Epithelial cell of esophagus (primary cell): ENCODE data around the gene PCDHGA11.

Experiments used
- DNase-seq: peaks from one replicate; pipeline ENCODE4 v3.0.0; 2010; ENCODE audit warnings: low read depth
- H3K4me3 ChIP-seq: 2 replicates; pipeline ENCODE4 v1.5.1; 2011; ENCODE audit warnings: mild to moderate bottlenecking, low read length, control low read depth
- TF ChIP-seq, protein P1 (sequence below): IDR thresholded peaks from 2 replicates; pipeline ENCODE4 v1.5.1; 2011; ENCODE audit warnings: low read depth, mild to moderate bottlenecking, low read length, control low read depth, inconsistent platforms; ENCODE audit not compliant: insufficient read depth; ENCODE audit errors: missing control alignments

The PCDHGA11 gene

GRCh38 chr5:141383345-141383744 is 37.5 kb upstream of the PCDHGA11 start:
- DNase-seq, result no peak
- TF ChIP-seq, protein P1, sequence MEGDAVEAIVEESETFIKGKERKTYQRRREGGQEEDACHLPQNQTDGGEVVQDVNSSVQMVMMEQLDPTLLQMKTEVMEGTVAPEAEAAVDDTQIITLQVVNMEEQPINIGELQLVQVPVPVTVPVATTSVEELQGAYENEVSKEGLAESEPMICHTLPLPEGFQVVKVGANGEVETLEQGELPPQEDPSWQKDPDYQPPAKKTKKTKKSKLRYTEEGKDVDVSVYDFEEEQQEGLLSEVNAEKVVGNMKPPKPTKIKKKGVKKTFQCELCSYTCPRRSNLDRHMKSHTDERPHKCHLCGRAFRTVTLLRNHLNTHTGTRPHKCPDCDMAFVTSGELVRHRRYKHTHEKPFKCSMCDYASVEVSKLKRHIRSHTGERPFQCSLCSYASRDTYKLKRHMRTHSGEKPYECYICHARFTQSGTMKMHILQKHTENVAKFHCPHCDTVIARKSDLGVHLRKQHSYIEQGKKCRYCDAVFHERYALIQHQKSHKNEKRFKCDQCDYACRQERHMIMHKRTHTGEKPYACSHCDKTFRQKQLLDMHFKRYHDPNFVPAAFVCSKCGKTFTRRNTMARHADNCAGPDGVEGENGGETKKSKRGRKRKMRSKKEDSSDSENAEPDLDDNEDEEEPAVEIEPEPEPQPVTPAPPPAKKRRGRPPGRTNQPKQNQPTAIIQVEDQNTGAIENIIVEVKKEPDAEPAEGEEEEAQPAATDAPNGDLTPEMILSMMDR, result no peak
- H3K4me3 ChIP-seq, result no peak overlapping the region

DNA sequence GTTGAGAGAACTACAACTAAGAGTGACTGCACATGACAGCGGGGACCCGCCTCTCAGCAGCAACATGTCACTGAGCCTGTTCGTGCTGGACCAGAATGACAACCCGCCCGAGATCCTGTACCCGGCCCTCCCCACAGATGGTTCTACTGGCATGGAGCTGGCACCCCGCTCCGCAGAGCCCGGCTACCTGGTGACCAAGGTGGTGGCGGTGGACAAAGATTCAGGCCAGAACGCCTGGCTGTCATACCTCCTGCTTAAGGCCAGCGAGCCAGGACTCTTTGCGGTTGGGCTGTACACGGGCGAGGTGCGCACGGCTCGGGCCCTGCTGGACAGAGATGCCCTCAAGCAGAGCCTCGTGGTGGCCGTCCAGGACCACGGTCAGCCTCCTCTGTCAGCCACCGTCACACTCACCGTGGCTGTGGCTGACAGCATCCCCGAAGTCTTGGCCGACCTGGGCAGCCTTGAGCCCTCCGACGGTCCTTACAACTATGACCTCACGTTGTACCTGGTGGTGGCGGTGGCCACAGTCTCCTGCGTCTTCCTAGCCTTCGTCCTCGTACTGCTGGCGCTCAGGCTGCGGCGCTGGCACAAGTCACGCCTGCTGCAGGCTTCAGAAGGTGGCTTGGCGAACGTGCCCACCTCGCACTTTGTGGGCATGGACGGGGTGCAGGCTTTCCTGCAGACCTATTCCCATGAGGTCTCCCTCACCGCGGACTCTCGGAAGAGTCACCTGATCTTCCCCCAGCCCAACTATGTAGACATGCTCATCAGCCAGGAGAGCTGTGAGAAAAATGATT is 36.2 kb upstream of the PCDHGA11 start:
- TF ChIP-seq, protein P1, result no peak
- H3K4me3 ChIP-seq, result no peak overlapping the region
- DNase-seq, result no peak

DNA sequence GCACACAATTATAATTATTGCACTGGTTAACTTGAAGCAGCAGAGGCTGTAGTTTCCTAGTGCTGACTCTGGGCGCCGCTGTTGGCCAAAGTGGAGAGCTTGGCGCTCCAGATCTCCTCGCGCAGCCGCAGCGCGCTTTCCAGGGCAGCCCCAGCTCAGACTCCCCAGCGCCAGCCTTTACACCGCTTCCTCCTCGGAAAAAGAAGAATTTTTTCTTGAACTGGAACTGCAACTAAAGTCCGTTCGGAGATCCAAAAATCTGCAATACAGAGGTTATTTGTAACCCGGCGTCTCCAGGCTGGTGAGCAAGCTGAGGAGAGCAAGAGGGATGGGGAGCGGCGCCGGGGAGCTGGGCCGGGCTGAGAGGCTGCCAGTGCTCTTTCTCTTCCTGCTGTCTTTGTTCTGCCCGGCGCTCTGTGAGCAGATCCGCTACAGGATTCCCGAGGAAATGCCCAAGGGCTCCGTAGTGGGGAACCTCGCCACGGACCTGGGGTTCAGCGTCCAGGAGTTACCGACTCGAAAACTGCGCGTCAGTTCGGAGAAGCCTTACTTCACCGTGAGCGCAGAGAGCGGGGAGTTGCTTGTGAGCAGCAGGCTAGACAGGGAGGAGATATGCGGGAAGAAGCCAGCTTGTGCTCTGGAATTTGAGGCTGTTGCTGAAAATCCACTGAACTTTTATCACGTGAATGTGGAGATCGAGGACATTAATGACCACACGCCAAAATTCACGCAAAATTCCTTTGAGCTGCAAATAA is 33.1 kb upstream of the PCDHGA11 start, which contains the start of gene PCDHGB4:
TSS of gene PCDHGB4 (plus strand) at position 142 of the 755 bp plus-strand sequence. CDS start at position 329, 187 bp downstream.
- peak within 1 kb of the TSS; percentile 35 for H3K4me3 ChIP-seq
- peak; percentile 48 for DNase-seq
- TF ChIP-seq, protein P1, result peak; percentile 59

- DNase-seq, result no peak
- TF ChIP-seq, protein P1, result no peak
- H3K4me3 ChIP-seq, result no peak overlapping the region
Measured at GRCh38 chr5:141388661-141389060, 32.2 kb upstream of the PCDHGA11 start.

GRCh38 chr5:141389153-141390042 is 31.5 kb upstream of the PCDHGA11 start:
- no peak overlapping the region for H3K4me3 ChIP-seq
- TF ChIP-seq, protein P1, result no peak
- no peak for DNase-seq

GRCh38 chr5:141392429-141393198 is 28.2 kb upstream of the PCDHGA11 start, which contains the start of gene PCDHGA8:
PCDHGA8 (plus strand) TSS chr5:141392633; CDS start chr5:141392814, 181 bp downstream.
- no peak for DNase-seq
- TF ChIP-seq, protein P1, result no peak
- H3K4me3 ChIP-seq, result no peak within 1 kb of the TSS
